HepG2 (cell line): Measurements from ENCODE around the gene SCAPER. TPM values are rescaled to one million over a fixed set of nuclear protein-coding genes. Genes with fewer than 3 reads are reported as not detected.

Experiments
- CREM ChIP-seq, 2 experiments: sonication (generic) in 1 of 2; formaldehyde crosslinking in 1 of 2; IDR thresholded peaks; 2 replicates each; pipeline versions ENCODE4 v1.4.0 to v1.6.1; 2016 to 2020; ENCODE audit warnings: antibody characterized with exemption in 1 of 2, mild to moderate bottlenecking in 1 of 2, missing genetic modification reagents in 1 of 2
- KLF6 ChIP-seq: IDR thresholded peaks from 2 replicates; pipeline ENCODE4 v1.8.0; 2016; ENCODE audit warnings: missing biosample characterization, missing genetic modification reagents
- MIER2 ChIP-seq: IDR thresholded peaks from 2 replicates; pipeline ENCODE4 v1.6.1; 2016; ENCODE audit warnings: missing biosample characterization, missing genetic modification reagents
- MXD3 ChIP-seq: IDR thresholded peaks from 2 replicates; pipeline ENCODE4 v1.6.1; 2016; ENCODE audit warnings: mild to moderate bottlenecking, missing biosample characterization, missing genetic modification reagents
- MYC ChIP-seq: sonication (generic); formaldehyde crosslinking; IDR thresholded peaks from 2 replicates; pipeline ENCODE4 v1.9.0; 2021; ENCODE audit warnings: missing genetic modification reagents, borderline replicate concordance
- NFE2 ChIP-seq: sonication (generic); formaldehyde crosslinking; IDR thresholded peaks from 2 replicates; pipeline ENCODE4 v1.4.0; 2020; ENCODE audit warnings: missing genetic modification reagents
- PTBP1 ChIP-seq: fragments of 200-400 bp; formaldehyde crosslinking; IDR thresholded peaks from 2 replicates; pipeline ENCODE4 v1.6.1; 2018; ENCODE audit warnings: low read length, low read depth; ENCODE audit not compliant: poor library complexity, severe bottlenecking
- THAP8 ChIP-seq: sonication (generic); formaldehyde crosslinking; IDR thresholded peaks from 2 replicates; pipeline ENCODE4 v1.5.1; 2020; ENCODE audit warnings: missing genetic modification reagents, mild to moderate bottlenecking, borderline replicate concordance
- XRCC5 ChIP-seq: fragments of 200-400 bp; formaldehyde crosslinking; optimal IDR thresholded peaks from 2 replicates; pipeline ENCODE3; 2017; ENCODE audit warnings: mild to moderate bottlenecking, low read length
- ZBTB2 ChIP-seq: sonication (generic); formaldehyde crosslinking; IDR thresholded peaks from 2 replicates; pipeline ENCODE4 v1.8.0; 2022; ENCODE audit warnings: low read depth, missing genetic modification reagents
- ZNF446 ChIP-seq: sonication (generic); formaldehyde crosslinking; IDR thresholded peaks from 2 replicates; pipeline ENCODE4 v1.5.0; 2020; ENCODE audit warnings: mild to moderate bottlenecking, missing genetic modification reagents
- ZNF484 ChIP-seq: sonication (generic); formaldehyde crosslinking; IDR thresholded peaks from 2 replicates; pipeline ENCODE4 v1.5.1; 2020; ENCODE audit warnings: mild to moderate bottlenecking, low read depth, missing genetic modification reagents, borderline replicate concordance
- ZNF577 ChIP-seq: sonication (generic); formaldehyde crosslinking; IDR thresholded peaks from 2 replicates; pipeline ENCODE4 v1.4.0; 2020; ENCODE audit warnings: mild to moderate bottlenecking, low read depth, missing genetic modification reagents, borderline replicate concordance
- ZNF597 ChIP-seq: sonication (generic); formaldehyde crosslinking; IDR thresholded peaks from 2 replicates; pipeline ENCODE4 v1.5.0; 2020; ENCODE audit warnings: missing genetic modification reagents
- ZNF687 ChIP-seq: sonication (generic); formaldehyde crosslinking; IDR thresholded peaks from 2 replicates; pipeline ENCODE4 v1.5.1; 2020; ENCODE audit warnings: mild to moderate bottlenecking, missing genetic modification reagents, moderate library complexity
- ZNF703 ChIP-seq: sonication (generic); formaldehyde crosslinking; IDR thresholded peaks from 2 replicates; pipeline ENCODE4 v1.5.1; 2020; ENCODE audit warnings: missing genetic modification reagents, mild to moderate bottlenecking, moderate library complexity, borderline replicate concordance
- ZNF781 ChIP-seq: sonication (generic); formaldehyde crosslinking; IDR thresholded peaks from 2 replicates; pipeline ENCODE4 v1.5.1; 2020; ENCODE audit warnings: borderline replicate concordance, mild to moderate bottlenecking, missing genetic modification reagents; ENCODE audit errors: not compliant biosample characterization
- polyA plus RNA-seq, 8 experiments: library from polyadenylated mRNA; depleted of rRNA in 3 of 8; stranded (reverse) in 7 of 8; unstranded in 1 of 8; fragments of >200 nt; fragmentation: Illumina TruSeq in 4 of 8; extraction: Trizol in 4 of 8; gene quantifications; 2 replicates each; pipeline versions ENCODE4 v1.2.1 to v1.2.3, GENCODE V29; 2011 to 2016; ENCODE audit warnings: low read depth in 4 of 8, missing spikeins in 1 of 8, mixed read lengths in 1 of 8; ENCODE audit not compliant: insufficient read depth in 1 of 8
- total RNA-seq, 5 experiments: library from RNA; depleted of rRNA; stranded (reverse); fragments of >200 nt; fragmentation: Illumina TruSeq; extraction: Trizol; gene quantifications; 2 replicates each; pipeline ENCODE4 v1.2.3, GENCODE V29; 2016; ENCODE audit warnings: low read depth in 1 of 5

SCAPER gene
- total and polyA plus RNA-seq, 2 of the 13 experiments (the other 11 are each of a cell fraction or from before 2014, with no cell fraction given) = 4.3 to 10.5 TPM

- TF ChIP-seq MYC (CRISPR knock-in tag) = peak; percentile 92
- peak; percentile 88 for TF ChIP-seq ZNF781 (CRISPR knock-in tag)
- TF ChIP-seq CREM (IDR thresholded peaks at IDR 0.05) = peak; percentile 33; the same call in 1 of the 2 replicates
- no peak for TF ChIP-seq CREM (CRISPR knock-in tag; IDR thresholded peaks at IDR 0.05)
- no peak for TF ChIP-seq ZNF703 (CRISPR knock-in tag)
- peak; percentile 97 for TF ChIP-seq ZNF687
- no peak for TF ChIP-seq ZNF577 (CRISPR knock-in tag)
- peak; percentile 67 for TF ChIP-seq ZBTB2 (CRISPR knock-in tag)
- TF ChIP-seq THAP8 (CRISPR knock-in tag) = 0 out of 2 replicates have a peak, but pooled peaks have one; percentile 56
- TF ChIP-seq PTBP1 = no peak
- TF ChIP-seq ZNF597 (CRISPR knock-in tag) = no peak
- TF ChIP-seq ZNF484 (CRISPR knock-in tag) = peak; percentile 24; the same call in 1 of the 2 replicates
- peak; percentile 12 for TF ChIP-seq XRCC5
- 0 out of 2 replicates have a peak, but pooled peaks have one; percentile 27 for TF ChIP-seq MIER2
- no peak for TF ChIP-seq NFE2 (CRISPR knock-in tag)
- peak; percentile 90; the same call in 1 of the 2 replicates for TF ChIP-seq ZNF446
- peak; percentile 87; the same call in 1 of the 2 replicates for TF ChIP-seq KLF6 (CRISPR knock-in tag)
- peak; percentile 59; the same call in 1 of the 2 replicates for TF ChIP-seq MXD3 (CRISPR knock-in tag)
These were observed 593.8 kb downstream of the SCAPER start, which contains the start of gene ETFA (continued) for GRCh38 chr15:76311100-76311953.
